ENCODE measurements around the gene PDE3A. TPM values are rescaled to one million over a fixed set of nuclear protein-coding genes. Genes with fewer than 3 reads are reported as not detected.

PDE3A gene
- total RNA-seq, 4 donors from 2014 or later: 51.3 to 150 (median 114) TPM

DNA sequence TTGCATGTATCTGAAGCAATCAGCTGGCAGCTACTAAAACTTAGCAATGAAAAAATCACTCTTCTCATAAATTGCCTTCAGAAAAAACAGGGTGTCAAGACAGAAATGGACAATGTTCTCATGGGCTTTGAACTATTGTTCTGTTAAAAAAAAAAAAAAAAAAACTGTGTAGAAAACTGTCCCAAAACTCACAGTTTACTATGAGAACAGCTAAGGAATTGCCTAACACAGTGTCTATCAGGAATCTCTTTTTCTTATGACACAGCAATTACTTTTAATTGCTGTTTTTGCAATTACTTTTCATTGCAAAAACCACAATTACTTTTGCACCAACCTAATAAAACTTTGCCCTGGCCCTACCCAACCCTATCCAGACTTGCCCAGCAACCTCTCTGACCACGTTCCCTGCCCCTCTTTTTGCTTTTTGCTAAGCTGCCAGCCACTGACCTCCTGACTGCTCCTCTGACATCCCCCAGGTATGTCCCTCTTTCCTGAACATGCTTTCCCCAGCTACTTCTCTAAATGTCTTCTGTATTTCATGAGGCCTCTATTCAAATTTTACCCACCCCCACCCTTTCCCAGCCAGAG, 258.8 kb downstream of the PDE3A start:
- H3K27ac ChIP-seq: peak overlapping the region; percentile 63 to 73 (median 66)
- H3K27me3 ChIP-seq: no peaks in the 10 kb centered on the region
- peaks cover 0 to 6% (median under 1%) of the 10 kb centered on the region in 4 donors for H3K36me3 ChIP-seq
- DNase-seq: peak; percentile 24
- TF ChIP-seq POLR2AphosphoS5 (IDR thresholded peaks at IDR 0.05) (peak in 1 of 3 donors; percentile 9), EP300 (IDR thresholded peaks at IDR 0.05; ENCODE audit: low read depth) (no peak), CTCF (IDR thresholded peaks at IDR 0.05) (no peak), POLR2A (IDR thresholded peaks at IDR 0.05) (no peak)
- no peak overlapping the region for H3K4me3 ChIP-seq
- H3K9me3 ChIP-seq: no peaks in the 10 kb centered on the region
- in situ Hi-C loops (cut with MboI; ENCODE audit: low pct_ligation_motif_present in 1 of 4, low pct_unique_long_range_greater_than_20kb in 1 of 4, low sequenced_read_pairs in 3 of 4) (no loop called here), intact Hi-C loops (cut with DNase I; ENCODE audit: low total_unique reads) (no loop called here)
- 9 to 18% methylated on average over 1 of the region's 1 CpG for WGBS, 2 donors (ENCODE audit: low coverage in 1 of 2)
- H3K4me1 ChIP-seq: peaks cover 6 to 53% (median 27%) of the 10 kb centered on the region in 4 donors

DNA sequence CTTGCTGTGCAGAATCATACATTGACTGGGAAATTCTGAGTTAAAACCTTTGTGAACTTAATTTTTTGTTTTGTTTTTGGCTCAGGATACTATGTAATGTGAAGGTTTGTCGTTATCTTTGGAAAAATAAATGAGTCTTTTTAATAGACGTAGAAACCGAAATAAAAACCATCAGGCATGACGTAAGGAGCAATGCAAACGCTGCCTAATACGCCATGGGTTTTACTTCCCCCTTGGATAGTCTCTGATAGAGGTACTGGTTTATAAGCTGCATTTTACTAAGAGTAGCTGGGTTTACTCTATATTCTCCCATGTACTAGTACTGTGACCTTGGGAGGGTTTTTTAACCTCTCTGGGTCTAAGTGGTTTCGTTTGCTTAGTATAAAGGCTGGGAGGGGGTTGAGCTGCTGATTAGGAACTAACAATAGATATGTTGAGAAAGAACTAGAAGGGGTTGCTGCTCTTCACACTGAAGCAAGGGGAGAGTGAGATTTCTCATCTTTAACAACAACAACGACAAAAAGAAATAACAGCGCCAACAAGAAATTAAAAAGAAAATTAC, 260.0 kb downstream of the PDE3A start:
- Histone ChIP-seq H3K9me3 (no peaks in the 10 kb centered on the region), H3K4me3 (no peak overlapping the region), H3K27ac (peak overlapping the region; percentile 63 to 73 (median 66)), H3K27me3 (no peaks in the 10 kb centered on the region), H3K36me3 (peaks cover 0 to 2% (median 0%) of the 10 kb centered on the region in 4 donors), H3K4me1 (peaks cover 6 to 53% (median 27%) of the 10 kb centered on the region in 4 donors)
- no peak for DNase-seq
- TF ChIP-seq CTCF (IDR thresholded peaks at IDR 0.05): no peak
- no peak for TF ChIP-seq POLR2AphosphoS5 (IDR thresholded peaks at IDR 0.05)
- TF ChIP-seq EP300 (IDR thresholded peaks at IDR 0.05; ENCODE audit: low read depth): no peak
- WGBS, 2 donors (ENCODE audit: low coverage in 1 of 2): 57 to 58% methylated on average over 9 of the region's 9 CpGs
- in situ Hi-C loops (cut with MboI; ENCODE audit: low pct_ligation_motif_present in 1 of 4, low pct_unique_long_range_greater_than_20kb in 1 of 4, low sequenced_read_pairs in 3 of 4): no loop called here
- intact Hi-C loops (cut with DNase I; ENCODE audit: low total_unique reads): no loop called here

GRCh38 chr12:20628999-20629398, 260.7 kb downstream of the PDE3A start:
- Histone ChIP-seq H3K27ac (peak overlapping the region; percentile 63 to 73 (median 66)), H3K4me3 (no peak overlapping the region), H3K27me3 (no peaks in the 10 kb centered on the region), H3K36me3 (peaks cover 0 to 5% (median 0%) of the 10 kb centered on the region in 4 donors), H3K9me3 (no peaks in the 10 kb centered on the region), H3K4me1 (peaks cover 6 to 53% (median 27%) of the 10 kb centered on the region in 4 donors)
- intact Hi-C loops (cut with DNase I; ENCODE audit: low total_unique reads): no loop called here
- in situ Hi-C loops (cut with MboI; ENCODE audit: low pct_ligation_motif_present in 1 of 4, low pct_unique_long_range_greater_than_20kb in 1 of 4, low sequenced_read_pairs in 3 of 4): no loop called here
- no peak for TF ChIP-seq CTCF (IDR thresholded peaks at IDR 0.05)
- no peak for TF ChIP-seq POLR2AphosphoS5 (IDR thresholded peaks at IDR 0.05)
- no peak for TF ChIP-seq EP300 (IDR thresholded peaks at IDR 0.05; ENCODE audit: low read depth)
- TF ChIP-seq POLR2A (IDR thresholded peaks at IDR 0.05): no peak
- no peak for DNase-seq
- 44 to 59% methylated on average over 4 of the region's 4 CpGs for WGBS, 2 donors (ENCODE audit: low coverage in 1 of 2)

DNA sequence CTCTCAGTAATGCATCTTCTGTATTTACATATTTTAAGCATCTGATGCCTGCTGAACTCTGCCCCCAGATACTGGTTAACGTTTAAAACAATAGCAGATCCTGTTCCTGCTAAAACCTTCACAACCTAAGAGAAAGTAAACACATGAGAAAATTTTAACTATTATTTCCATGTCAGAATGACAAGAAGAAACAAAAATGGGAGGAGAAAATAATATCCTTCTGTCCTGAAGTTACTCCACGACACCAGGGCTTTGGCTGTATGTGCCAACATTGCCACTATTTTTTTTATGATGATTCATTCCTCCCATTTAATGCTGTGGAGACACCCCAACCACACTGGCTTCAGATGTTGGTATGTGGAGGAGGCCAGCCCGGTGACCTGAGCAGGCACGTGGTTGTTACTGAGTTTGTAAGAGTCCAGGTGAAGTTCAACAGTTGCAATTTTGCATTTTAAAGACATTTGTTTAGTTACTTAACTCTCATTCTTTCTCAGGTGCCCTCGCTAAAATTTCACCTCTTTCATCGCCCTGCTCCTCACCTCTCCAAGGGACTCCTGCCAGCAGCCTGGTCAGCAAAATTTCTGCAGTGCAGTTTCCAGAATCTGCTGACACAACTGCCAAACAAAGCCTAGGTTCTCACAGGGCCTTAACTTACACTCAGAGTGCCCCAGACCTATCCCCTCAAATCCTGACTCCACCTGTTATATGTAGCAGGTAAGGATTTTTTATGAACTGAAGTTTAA, 261.2 kb downstream of the PDE3A start:
- no peak for TF ChIP-seq POLR2A (IDR thresholded peaks at IDR 0.05)
- no peak for TF ChIP-seq CTCF (IDR thresholded peaks at IDR 0.05)
- TF ChIP-seq POLR2AphosphoS5 (IDR thresholded peaks at IDR 0.05): no peak
- no peak for TF ChIP-seq EP300 (IDR thresholded peaks at IDR 0.05; ENCODE audit: low read depth)
- no peak overlapping the region for H3K4me3 ChIP-seq
- no peaks in the 10 kb centered on the region for H3K27me3 ChIP-seq
- peak overlapping the region; percentile 63 to 73 (median 66) for H3K27ac ChIP-seq
- 19 to 36% methylated on average over 2 to 6 of the region's 6 CpGs for WGBS, 2 donors (ENCODE audit: low coverage in 1 of 2)
- in situ Hi-C loops (cut with MboI; ENCODE audit: low pct_ligation_motif_present in 1 of 4, low pct_unique_long_range_greater_than_20kb in 1 of 4, low sequenced_read_pairs in 3 of 4): no loop called here
- peaks cover 0 to 5% (median 0%) of the 10 kb centered on the region in 4 donors for H3K36me3 ChIP-seq
- intact Hi-C loops (cut with DNase I; ENCODE audit: low total_unique reads): no loop called here
- peak; percentile 31 for DNase-seq
- no peaks in the 10 kb centered on the region for H3K9me3 ChIP-seq
- H3K4me1 ChIP-seq: peaks cover 6 to 53% (median 27%) of the 10 kb centered on the region in 4 donors

Data from transverse colon (tissue), 4 donors.